Left colon (tissue), 2 donors: Measurements from ENCODE around the gene DLGAP1. TPM values are rescaled to one million over a fixed set of nuclear protein-coding genes. Genes with fewer than 3 reads are reported as not detected.

ENCODE experiments used
- ATAC-seq: fragments of 200-7000 bp; cut with Tn5 transposase; one replicate; pipeline ENCODE4 v1.9.1; 2020; ENCODE audit warnings: mild to moderate bottlenecking, moderate library complexity
- DNase-seq, 2 donors: peaks; one replicate each; pipeline ENCODE4 v3.0.0-alpha.2; 2020
- intact Hi-C, 2 donors: fragments of 100-400 bp; cut with DNase I in 1 of 2; cut with micrococcal nuclease in 1 of 2; formaldehyde crosslinking; loops; one replicate each; pipeline versions ENCODE4 v1.11.2 to v1.14.0; 2022; cut with DNase I, micrococcal nuclease
- total RNA-seq, 2 donors: library from RNA; stranded (reverse); fragmentation: NEBNext Ultra II Directional; extraction: Animal tissue kit (Norgen Biotek cat#: 25700); gene quantifications; one replicate each; pipeline ENCODE4 v1.2.1, GENCODE V29; 2021
- donor health status: DM: no; HTN: no; CAD: no.
- donor health status: DM: yes; HTN: yes; CAD: no.

DLGAP1 gene
- total RNA-seq, 2 donors from 2014 or later = 0.95 to 2.2 TPM

DNA sequence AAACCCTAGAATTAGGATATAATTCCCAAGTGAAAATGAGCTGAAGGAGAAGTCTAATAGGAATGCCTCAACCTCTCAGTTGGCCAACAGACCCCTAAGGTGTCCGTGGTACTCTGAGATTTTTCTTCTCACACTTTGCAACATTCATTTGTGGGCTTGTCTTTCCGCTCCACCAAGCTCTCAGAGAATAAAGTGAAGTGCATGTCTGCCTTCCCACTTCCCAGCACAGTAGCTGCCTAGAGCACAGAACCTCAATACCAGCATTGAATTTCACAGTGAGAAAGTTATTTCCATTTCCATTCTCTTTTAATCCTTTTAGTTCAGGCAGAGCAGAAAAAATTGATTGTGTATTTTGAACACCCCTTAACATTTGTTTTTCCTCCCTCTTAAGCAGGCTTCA, 553.3 kb downstream of the DLGAP1 start:
- intact Hi-C loops = no loop called here
- ATAC-seq = no peak
- no peak for DNase-seq

DNA sequence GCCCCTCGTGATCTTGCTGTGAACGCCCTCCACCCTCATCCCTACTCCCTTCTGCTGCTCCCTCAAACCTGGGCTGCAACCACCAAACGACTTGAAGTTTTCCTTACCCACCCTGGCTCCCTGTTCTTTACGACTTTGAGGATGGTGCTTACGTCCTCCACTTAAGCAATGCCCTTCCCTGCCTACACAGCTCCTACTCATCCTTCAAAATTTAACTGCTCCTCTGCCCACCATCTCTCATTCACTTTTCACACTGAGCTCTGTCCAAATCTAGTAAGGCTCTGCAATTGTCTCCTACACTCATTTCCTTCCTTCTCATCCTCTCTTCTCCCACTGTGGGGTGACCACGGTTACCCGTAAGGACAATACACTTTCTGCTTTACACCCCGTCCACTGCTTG, 554.1 kb downstream of the DLGAP1 start:
- DNase-seq (no peak), ATAC-seq (no peak)
- intact Hi-C loops = no loop called here

DNA sequence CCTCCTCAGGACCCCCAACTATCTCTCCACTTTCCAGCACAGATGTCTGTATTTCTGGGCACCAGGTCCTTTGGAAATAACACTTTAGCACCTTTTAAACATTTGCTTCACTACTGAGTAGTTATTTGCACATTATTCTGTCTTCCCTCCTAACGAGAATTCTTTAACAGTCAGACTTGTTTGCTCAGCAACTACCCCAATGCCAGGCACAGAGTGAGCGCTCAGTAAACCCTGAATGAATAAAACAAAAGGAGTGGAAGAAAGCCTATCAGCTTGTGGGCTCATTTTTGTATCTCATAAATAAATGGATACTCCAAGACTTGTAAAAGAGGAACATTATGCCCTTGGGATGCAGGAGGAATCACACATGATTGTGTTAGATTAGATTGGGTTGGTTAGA, 554.8 kb downstream of the DLGAP1 start:
- no peak for ATAC-seq
- intact Hi-C loops = no loop called here
- DNase-seq = no peak

DNA sequence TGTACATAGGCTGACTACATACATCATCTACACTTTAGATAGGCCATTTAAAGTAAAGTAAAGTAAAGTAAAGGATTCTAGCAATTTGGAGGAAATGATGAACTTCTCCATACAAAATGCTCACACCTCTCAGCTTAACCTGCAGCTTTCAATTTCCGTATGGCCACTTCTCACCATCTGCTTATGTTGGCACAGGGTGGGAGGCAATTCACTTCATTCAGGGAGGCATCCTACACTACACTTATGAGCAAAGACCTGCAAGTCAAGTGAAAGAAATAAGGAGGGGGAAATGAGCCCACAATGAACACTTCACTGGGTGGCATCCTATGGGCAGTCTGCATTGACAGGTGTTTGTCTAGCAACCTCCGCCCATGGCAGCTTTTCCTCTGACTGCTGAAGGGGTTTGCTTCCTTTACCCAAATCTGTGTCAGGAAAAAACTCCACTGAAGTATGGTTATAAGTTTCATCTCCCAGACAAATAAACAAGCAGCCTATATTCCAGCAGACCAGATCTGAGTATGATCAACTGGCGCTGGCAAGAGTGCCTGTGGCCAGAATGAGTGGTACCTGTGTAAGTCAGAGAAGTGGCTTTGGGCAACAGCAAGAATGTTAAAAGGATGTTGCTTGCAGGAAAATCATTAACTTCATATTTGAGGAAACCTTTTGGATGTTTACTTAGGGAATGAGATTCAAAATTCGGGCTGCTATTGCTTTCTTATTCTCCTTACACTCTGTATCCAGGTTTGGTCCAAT, 556.1 kb downstream of the DLGAP1 start:
- ATAC-seq = no peak

DNA sequence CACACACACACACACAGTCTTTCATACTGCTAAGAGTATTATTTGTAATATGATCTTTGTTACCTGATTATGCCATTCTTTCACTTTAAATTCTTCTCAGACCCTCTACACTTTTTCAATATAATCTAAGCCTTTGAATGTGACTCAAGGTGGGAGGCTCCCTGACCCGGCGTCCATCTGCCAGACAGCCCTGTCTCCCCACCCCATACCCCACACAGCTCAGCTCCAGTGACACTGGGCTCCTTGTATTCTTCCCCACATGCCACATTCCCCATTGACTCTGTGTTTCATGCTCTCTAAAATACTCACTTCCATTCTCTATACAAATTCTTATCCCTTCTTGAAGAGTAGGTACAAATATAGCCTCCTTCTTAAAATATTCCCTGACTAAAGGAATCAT, 563.0 kb downstream of the DLGAP1 start:
- DNase-seq (no peak), ATAC-seq (no peak)
- intact Hi-C loops = loop anchor here in 1 of 2 donors (10.0 kb wide), 1 partner anchor 57 kb away; no protein-coding TSS in a partner anchor

More for the DNA sequence above, 556.1 kb downstream of the DLGAP1 start:
- no peak for DNase-seq
- intact Hi-C loops = loop anchor here in 1 of 2 donors (10.0 kb wide), 1 partner anchor 64 kb away; no protein-coding TSS in a partner anchor

DNA sequence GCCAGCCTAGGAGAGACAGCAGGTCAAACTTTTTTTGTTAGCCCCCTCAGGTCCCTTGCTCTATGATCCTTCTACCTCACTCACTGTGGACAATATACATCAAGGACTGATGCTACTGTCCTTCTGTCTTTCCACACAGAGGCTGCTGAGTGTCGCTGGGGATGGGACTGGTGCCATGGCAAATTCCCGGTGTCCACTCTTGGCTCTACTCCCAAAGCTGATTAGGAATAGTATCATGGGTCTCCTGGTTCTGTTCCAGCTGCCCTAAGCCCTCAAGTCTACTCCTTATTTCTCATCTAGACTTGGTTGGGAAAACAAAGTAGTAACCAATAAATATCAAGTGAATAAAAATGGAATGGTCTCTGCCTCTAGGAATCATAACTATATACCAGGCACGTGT, 563.9 kb downstream of the DLGAP1 start:
- intact Hi-C loops = loop anchor here in 1 of 2 donors (10.0 kb wide), 1 partner anchor 56 kb away; no protein-coding TSS in a partner anchor
- DNase-seq (no peak), ATAC-seq (no peak)

DNA sequence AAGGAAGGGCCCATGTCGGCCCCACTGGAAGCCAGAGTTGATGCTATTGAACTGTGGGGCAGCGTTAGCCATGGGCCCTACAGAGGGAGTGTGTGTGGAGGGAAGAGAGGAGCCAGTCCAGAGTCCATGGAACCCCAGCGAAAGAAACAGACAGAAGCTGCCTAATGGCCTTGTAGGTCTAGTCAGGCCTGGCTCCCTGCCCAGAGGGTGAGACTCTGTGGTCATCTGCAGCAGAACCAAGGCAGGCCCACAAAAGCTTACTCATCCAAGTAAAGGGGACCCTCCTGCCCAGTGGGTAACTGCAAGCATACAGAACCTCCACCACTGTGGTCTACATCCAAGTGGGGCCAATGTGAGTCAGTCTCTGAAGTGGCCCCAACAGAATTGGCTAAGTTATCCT, 565.3 kb downstream of the DLGAP1 start:
- no peak for DNase-seq
- no peak for ATAC-seq
- intact Hi-C loops = loop anchor here in 1 of 2 donors (10.0 kb wide), 1 partner anchor 55 kb away; no protein-coding TSS in a partner anchor

DNA sequence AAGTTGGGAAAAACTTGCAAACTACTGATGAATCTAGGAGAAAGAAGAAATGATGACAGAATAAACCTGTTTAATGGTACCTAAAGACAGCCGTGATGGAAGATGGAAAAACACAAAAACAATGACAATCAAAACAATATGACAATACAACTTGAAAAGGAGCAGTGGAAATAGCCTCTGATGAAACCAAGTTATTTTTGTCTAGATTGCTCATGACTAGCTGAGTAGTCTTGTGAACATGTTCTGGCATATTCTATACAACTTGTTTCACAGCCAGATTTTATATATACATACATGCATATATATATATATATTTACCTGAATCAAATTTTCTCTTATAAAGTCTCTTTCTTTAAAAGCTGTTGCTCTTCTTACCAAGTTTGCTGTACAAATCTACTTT, 566.0 kb downstream of the DLGAP1 start:
- intact Hi-C loops = no loop called here
- ATAC-seq = no peak
- no peak for DNase-seq

DNA sequence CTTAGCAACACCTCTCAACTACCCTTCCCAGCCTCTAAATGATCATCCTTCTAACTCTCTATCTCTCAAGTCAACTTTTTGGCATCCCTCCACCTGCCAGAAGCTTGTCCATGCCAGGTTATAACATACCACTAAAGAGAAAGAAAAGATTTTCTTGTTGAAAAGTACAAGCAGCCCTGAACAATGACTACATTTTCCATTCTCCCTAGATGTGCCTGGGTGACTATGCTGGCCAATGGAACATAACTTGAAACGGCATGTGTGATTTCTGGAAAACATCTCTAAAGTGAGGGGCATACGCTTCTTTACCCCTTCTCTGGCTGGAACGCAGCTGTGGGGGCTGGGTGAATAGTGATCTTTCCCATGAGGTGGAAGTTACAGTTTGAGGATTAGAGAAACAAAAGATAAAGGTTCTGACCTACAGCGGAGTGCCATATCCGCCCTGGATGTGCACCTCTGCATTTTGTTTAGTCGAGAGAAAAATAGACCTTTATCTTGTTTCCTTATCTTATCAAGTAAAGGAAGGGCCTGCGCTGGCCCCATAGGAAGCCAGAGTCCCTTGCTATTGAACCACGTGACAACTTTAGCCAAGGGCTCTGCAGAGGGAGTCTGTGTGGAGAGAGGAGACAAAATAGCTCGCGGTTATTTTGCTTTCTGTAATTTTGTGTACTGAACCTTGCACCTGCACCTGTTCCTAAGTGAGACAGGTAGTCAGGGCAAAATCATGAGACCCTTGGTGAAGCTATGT, 568.4 kb downstream of the DLGAP1 start:
- intact Hi-C loops = no loop called here
- DNase-seq (no peak), ATAC-seq (peak; percentile 75)

DNA sequence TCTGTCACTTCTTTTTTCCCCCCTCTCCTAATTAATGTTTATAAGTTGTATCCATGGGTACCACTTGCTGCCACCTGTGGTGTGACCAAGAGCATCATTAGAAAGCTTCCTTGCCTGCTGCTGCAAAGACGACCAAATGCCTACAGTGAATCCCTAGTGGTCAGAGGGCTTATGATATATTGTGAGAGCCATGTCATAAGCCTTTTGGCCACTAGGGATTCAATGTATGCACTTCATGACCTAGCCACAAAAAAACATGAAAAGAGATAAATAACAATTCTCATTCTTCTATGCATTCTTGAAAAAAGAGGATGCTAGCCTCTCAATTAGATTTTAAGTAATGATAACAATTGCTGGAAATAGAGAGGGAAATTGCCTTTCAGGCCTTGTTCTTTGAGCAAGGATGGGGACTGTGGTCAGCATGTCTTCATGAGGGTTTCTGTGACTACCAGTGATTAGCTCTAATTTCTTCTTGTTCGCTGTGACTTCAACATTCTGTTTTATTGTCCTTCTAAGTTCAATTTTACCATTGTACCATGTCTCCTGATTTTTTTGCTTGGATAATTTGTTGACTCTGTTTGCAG, 569.8 kb downstream of the DLGAP1 start:
- intact Hi-C loops = no loop called here
- ATAC-seq (no peak), DNase-seq (no peak)

DNA sequence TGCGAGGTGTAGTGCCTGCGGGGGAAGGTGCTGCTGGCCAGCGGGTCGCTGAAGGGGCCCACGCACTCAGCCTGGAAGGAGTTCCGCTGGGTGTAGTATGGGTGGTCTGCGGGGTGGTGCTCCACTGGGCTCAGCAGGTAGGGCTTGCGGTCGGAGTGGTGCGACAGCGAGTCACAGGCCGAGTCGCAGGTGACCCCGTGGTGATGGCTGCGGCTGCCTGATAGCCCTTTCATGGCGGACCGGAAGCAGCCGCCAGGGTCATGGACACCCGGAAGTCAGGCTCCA, 575.3 kb downstream of the DLGAP1 start:
- DNase-seq = no peak
- no peak for ATAC-seq
- intact Hi-C loops = loop anchor here in 1 of 2 donors (10.0 kb wide), 1 partner anchor 105 kb away; no protein-coding TSS in a partner anchor

DNA sequence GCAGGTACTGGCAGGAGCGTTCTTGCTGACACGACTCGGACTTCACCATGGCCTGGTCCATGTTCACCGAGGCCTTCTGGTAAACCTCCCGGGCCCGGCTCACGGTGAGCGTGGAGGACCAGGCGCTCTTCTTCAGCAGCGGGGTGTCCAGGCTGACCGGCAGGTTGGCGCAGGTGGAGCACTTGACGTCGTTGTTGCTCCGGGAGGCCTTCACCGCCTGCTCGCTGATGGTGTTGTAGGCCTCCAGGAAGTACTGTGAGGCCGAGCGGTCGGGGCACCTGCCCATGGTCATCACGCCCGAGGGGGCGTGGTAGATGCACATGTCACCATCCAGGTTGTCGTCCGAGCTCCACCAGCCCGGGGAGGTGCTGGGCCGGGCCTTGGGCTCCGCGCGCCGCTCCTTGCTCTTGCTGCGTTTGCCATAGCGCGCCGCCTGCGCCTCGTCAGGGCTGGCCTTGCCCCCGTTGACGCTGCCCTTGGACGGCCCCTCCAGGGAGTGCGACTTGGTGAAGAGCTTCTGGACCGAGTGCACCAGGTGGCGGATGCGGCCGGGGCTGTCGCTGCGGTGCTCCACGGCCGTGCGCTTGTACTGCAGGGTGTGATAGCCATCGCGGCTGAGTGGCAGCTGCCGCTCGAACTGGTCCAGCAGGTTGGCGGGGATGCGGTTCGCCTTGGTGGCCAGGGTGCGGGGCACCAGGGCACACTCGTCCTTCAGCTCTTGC, 575.8 kb downstream of the DLGAP1 start:
- no peak for ATAC-seq
- DNase-seq = no peak
- intact Hi-C loops = loop anchor here in 1 of 2 donors (10.0 kb wide), 1 partner anchor 104 kb away; no protein-coding TSS in a partner anchor

DNA sequence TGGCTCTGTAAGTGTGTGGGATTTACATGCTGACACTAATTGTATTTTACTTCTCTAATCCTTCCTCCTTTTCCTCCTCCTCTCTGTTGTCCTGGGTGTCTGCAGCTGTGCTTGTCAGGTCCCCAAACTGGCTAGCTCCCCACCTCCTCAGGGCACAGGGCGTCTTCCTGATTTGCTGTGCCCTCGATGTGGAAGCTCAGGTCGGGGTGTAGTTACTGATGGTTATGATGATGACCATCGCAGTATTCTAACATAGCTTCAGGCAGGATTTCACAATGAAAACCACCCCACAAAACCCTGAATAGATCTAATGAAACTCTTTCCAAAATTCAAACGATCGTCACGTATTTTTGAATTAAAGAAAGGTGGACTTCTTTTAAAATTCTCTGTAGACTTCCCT, 576.7 kb downstream of the DLGAP1 start:
- ATAC-seq = no peak
- intact Hi-C loops = loop anchor here in 1 of 2 donors (10.0 kb wide), 1 partner anchor 104 kb away; no protein-coding TSS in a partner anchor
- DNase-seq = no peak

DNA sequence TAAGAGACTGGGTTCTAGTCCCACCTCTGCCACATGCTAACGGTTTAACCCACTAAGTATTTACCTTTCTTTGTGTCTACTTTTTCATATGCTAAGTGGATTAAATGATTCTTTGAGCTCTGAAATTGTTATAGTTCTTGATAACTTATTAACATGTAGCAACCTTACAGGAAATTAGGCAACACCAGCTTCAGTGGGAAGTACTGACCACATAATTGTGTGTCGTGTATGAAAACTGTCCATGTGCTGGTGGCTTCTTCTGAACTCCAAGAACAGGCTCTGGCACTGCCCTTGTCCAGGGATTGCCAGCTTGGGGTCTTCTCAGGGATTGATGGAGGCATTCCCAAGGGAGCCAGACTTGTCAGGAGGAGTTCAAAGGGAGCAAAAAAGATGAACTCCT, 577.4 kb downstream of the DLGAP1 start:
- ATAC-seq = no peak
- DNase-seq = no peak
- intact Hi-C loops = loop anchor here in 1 of 2 donors (10.0 kb wide), 1 partner anchor 103 kb away; no protein-coding TSS in a partner anchor

DNA sequence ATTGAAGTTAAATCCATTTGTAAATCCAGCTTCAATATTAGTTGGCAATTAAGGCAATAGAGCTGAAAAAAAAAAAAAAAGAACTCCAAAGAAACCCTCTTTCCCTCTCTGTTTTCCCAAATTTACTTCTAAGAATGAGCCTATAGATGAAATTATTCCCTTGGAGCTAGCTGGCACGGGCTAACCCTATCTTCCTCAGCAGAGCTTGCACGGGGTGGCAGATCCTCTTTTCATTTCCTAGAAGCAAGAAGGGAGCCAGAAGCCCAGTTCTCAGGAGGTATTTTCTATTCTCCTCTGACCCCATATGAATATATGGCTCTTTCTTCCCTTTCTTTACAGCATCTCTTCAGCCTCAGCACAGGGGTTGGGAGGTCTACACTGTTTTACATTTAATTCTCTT, 579.1 kb downstream of the DLGAP1 start:
- intact Hi-C loops = loop anchor here in 1 of 2 donors (10.0 kb wide), 1 partner anchor 101 kb away; no protein-coding TSS in a partner anchor
- DNase-seq (no peak), ATAC-seq (no peak)

DNA sequence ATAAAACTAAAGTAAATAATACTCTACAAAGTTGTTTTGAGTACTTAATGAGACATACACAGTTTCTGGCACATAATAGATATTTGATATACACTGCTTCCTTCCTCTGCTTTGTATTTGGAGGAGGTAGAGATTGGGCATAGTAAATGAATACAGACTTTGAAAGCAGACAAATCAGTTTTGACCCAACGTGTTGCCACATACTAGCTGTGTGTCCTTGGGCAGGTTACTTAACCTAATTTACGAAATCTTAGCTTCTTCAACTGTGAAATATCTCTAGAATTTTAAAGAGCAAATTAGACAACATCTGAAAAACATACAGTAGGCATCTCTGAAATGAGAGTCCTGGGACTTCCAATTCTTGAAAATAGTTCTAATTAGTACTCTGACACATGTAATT, 579.7 kb downstream of the DLGAP1 start:
- intact Hi-C loops = loop anchor here in 1 of 2 donors (10.0 kb wide), 1 partner anchor 101 kb away; no protein-coding TSS in a partner anchor
- ATAC-seq (no peak), DNase-seq (no peak)

DNA sequence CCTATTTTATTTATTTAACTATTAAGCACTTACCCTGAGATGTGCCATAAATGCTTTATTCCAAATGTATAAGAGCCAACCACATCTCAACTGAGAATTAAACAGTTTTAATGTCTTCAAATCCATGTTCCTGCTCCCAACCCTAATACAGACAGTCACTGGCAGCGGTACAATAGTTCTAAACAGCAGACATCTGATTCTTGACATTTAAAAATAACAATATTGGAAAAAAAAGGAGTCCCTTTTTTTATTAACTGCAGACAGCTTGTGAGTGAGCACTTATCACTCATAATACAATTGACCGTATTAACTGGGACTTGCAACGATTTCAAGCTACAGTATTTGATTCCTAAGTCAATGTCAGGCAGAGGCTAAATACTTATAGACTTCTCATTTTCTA, 580.5 kb downstream of the DLGAP1 start:
- intact Hi-C loops = loop anchor here in 1 of 2 donors (10.0 kb wide), 1 partner anchor 100 kb away; no protein-coding TSS in a partner anchor
- DNase-seq = no peak
- no peak for ATAC-seq

DNA sequence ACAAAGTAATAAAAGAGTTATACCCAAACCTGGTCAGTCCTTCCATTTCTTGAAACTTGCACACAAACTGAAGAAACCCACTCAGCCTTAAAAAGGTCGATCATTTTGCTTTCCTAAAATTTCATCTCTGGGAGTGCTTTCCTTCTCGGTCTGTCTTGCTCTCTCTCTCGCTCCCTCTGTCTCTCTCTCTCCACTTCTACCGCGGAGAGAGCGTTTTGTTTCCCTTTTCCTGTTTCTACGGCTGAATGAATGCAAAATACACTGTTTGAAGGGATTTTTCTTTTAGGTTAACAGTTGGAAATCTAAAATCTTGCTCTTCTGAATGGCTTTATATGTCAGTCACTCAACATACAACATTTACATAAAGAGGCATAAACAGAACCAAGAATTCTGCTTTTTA, 581.0 kb downstream of the DLGAP1 start:
- DNase-seq (no peak), ATAC-seq (no peak)
- intact Hi-C loops = loop anchor here in 1 of 2 donors (10.0 kb wide), 1 partner anchor 99 kb away; no protein-coding TSS in a partner anchor

DNA sequence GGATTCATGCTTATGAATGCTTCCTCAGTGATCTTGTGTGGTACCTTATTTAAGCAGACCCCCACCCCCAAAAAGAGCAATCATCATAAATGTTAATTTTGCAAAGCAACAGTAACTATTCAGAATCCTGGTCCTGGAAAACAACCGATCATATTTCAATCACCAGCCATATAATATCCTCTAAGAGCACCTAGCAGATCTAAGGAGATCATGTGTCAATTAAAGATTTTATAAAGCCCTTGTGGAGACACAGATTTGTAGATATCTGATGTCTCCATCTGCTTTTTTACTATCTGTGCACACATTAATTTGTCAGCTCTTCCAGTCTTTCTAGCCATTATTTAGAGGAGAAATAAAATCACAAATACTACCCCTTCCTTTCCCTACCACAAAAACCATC, 581.4 kb downstream of the DLGAP1 start:
- DNase-seq (no peak), ATAC-seq (no peak)
- intact Hi-C loops = loop anchor here in 1 of 2 donors (10.0 kb wide), 1 partner anchor 99 kb away; no protein-coding TSS in a partner anchor
